SU-DHL-6 (cell line): Measurements from ENCODE around the gene RPS6KB2.

Experiments used
- H2AFZ ChIP-seq: fragments of 200-600 bp; sonication (generic); 2 replicates; pipeline ENCODE4 v1.6.1; 2014; ENCODE audit warnings: low read depth, mild to moderate bottlenecking, moderate library complexity, mixed read lengths, antibody characterized with exemption, low read length; ENCODE audit not compliant: severe bottlenecking
- H3F3A ChIP-seq: fragments of 200-600 bp; shearing (Covaris generic); 2 replicates; pipeline ENCODE4 v1.6.0; 2016; ENCODE audit warnings: antibody characterized with exemption, mild to moderate bottlenecking; ENCODE audit not compliant: insufficient read depth
- H3K27ac ChIP-seq: fragments of 200-600 bp; sonication (generic); 2 replicates; pipeline ENCODE4 v1.5.1; 2016; ENCODE audit warnings: low read depth, mild to moderate bottlenecking, low read length, moderate library complexity, mixed read lengths
- H3K27me3 ChIP-seq: fragments of 200-600 bp; sonication (generic), shearing (Covaris generic); 2 replicates; pipeline ENCODE4 v1.6.0; 2014; ENCODE audit warnings: mild to moderate bottlenecking, low read length
- H3K36me3 ChIP-seq: fragments of 200-600 bp; sonication (generic); 2 replicates; pipeline ENCODE4 v1.6.1; 2014; ENCODE audit warnings: mild to moderate bottlenecking, low read length, mixed read lengths
- H3K4me2 ChIP-seq: fragments of 300-600, 200-600 bp; shearing (Covaris generic), sonication (generic); 2 replicates; pipeline ENCODE4 v1.6.0; 2014; ENCODE audit warnings: low read length, low read depth, mild to moderate bottlenecking; ENCODE audit not compliant: poor library complexity, severe bottlenecking
- H3K4me3 ChIP-seq: fragments of 200-600 bp; sonication (generic); 2 replicates; pipeline ENCODE4 v1.5.1; 2014; ENCODE audit warnings: antibody characterized with exemption, low read length, mild to moderate bottlenecking, mixed read lengths; ENCODE audit not compliant: insufficient read depth, poor library complexity, severe bottlenecking
- H3K79me2 ChIP-seq: fragments of 200-600 bp; sonication (generic); 2 replicates; pipeline ENCODE4 v1.6.1; 2014; ENCODE audit warnings: mild to moderate bottlenecking, low read length, moderate library complexity; ENCODE audit not compliant: insufficient read depth
- H3K9ac ChIP-seq: fragments of 200-600 bp; sonication (generic); 2 replicates; pipeline ENCODE4 v1.7.0; 2014; ENCODE audit warnings: mild to moderate bottlenecking, low read length
- H3K9me2 ChIP-seq: fragments of 200-600 bp; sonication (generic); replicated peaks from 2 replicates; pipeline ENCODE4 v1.6.1; 2014; ENCODE audit warnings: low read length; ENCODE audit not compliant: insufficient read depth
- H3K9me3 ChIP-seq: fragments of 200-600 bp; sonication (generic); 2 replicates; pipeline ENCODE4 v1.6.1; 2014; ENCODE audit warnings: low read length, mixed read lengths; ENCODE audit not compliant: insufficient read depth
- H4K20me1 ChIP-seq: fragments of 200-600 bp; sonication (generic); 2 replicates; pipeline ENCODE4 v1.6.1; 2014; ENCODE audit warnings: low read depth, mild to moderate bottlenecking, antibody characterized with exemption, low read length, moderate library complexity, mixed read lengths
- CTCF ChIP-seq: fragments of 200-600 bp; sonication (generic); IDR thresholded peaks from one replicate; pipeline ENCODE4 v1.5.1; 2017; ENCODE audit warnings: antibody characterized with exemption, mild to moderate bottlenecking, low read length, moderate library complexity; ENCODE audit not compliant: insufficient read depth, poor library complexity, severe bottlenecking
- EZH2phosphoT487 ChIP-seq: fragments of 200-600 bp; sonication (generic), shearing (Covaris generic); conservative IDR thresholded peaks from 2 replicates; pipeline ENCODE4 v1.6.1; 2018; ENCODE audit warnings: mild to moderate bottlenecking, antibody characterized with exemption, low read length, moderate library complexity, mixed read lengths

RPS6KB2 gene

GRCh38 chr11:67428052-67429001 is at the start of gene RPS6KB2:
Gene RPS6KB2 (plus strand): TSS chr11:67428494. CDS start chr11:67428546, 52 bp downstream.
- H3K9me2 ChIP-seq: no peaks in the 10 kb centered on the region
- H3K9ac ChIP-seq: peak within 1 kb of the TSS; percentile 92
- no peaks in the 10 kb centered on the region for H4K20me1 ChIP-seq
- peak within 1 kb of the TSS; percentile 72 for H2AFZ ChIP-seq
- no peaks in the 10 kb centered on the region for H3K9me3 ChIP-seq
- H3K27ac ChIP-seq: peak within 1 kb of the TSS; percentile 46
- H3K4me2 ChIP-seq: peak within 1 kb of the TSS; percentile 90
- H3K79me2 ChIP-seq: peaks cover 13% of the 10 kb centered on the region
- TF ChIP-seq EZH2phosphoT487: no peak
- peak within 1 kb of the TSS; percentile 92 for H3K4me3 ChIP-seq
- no peaks in the 10 kb centered on the region for H3K36me3 ChIP-seq
- no peaks in the 10 kb centered on the region for H3K27me3 ChIP-seq
- H3F3A ChIP-seq: peaks cover 3% of the 10 kb centered on the region; the same call in 1 of the 2 replicates

- no peak overlapping the region for H3K27ac ChIP-seq
- TF ChIP-seq EZH2phosphoT487: no peak
- H3K9me3 ChIP-seq: no peaks in the 10 kb centered on the region
- no peaks in the 10 kb centered on the region for H3K27me3 ChIP-seq
- no peaks in the 10 kb centered on the region for H3K9me2 ChIP-seq
- no peak overlapping the region for H3K9ac ChIP-seq
- no peaks in the 10 kb centered on the region for H3K79me2 ChIP-seq
- no peaks in the 10 kb centered on the region for H4K20me1 ChIP-seq
- H3K4me3 ChIP-seq: no peak overlapping the region
- no peaks in the 10 kb centered on the region for H3K36me3 ChIP-seq
- H3K4me2 ChIP-seq: no peak overlapping the region
- no peaks in the 10 kb centered on the region for H3F3A ChIP-seq
- H2AFZ ChIP-seq: no peak overlapping the region
Observed at GRCh38 chr11:67378544-67378943, 49.8 kb upstream of the RPS6KB2 start.

- H4K20me1 ChIP-seq: no peaks in the 10 kb centered on the region
- H3K9me3 ChIP-seq: no peaks in the 10 kb centered on the region
- TF ChIP-seq EZH2phosphoT487 (no peak), CTCF (no peak)
- H3K4me2 ChIP-seq: no peak overlapping the region
- H3K9me2 ChIP-seq: no peaks in the 10 kb centered on the region
- no peaks in the 10 kb centered on the region for H3K36me3 ChIP-seq
- H3K9ac ChIP-seq: no peak overlapping the region
- H3K27ac ChIP-seq: no peak overlapping the region
- no peak overlapping the region for H3K4me3 ChIP-seq
- H3K27me3 ChIP-seq: no peaks in the 10 kb centered on the region
- H3F3A ChIP-seq: no peaks in the 10 kb centered on the region
- H3K79me2 ChIP-seq: no peaks in the 10 kb centered on the region
- no peak overlapping the region for H2AFZ ChIP-seq
Observed at GRCh38 chr11:67379061-67380058, 48.9 kb upstream of the RPS6KB2 start.

- TF ChIP-seq EZH2phosphoT487 (no peak), CTCF (no peak)
- H3K9me2 ChIP-seq: no peaks in the 10 kb centered on the region
- H3K9ac ChIP-seq: peak overlapping the region; percentile 36
- H4K20me1 ChIP-seq: no peaks in the 10 kb centered on the region
- no peak overlapping the region for H3K4me3 ChIP-seq
- peak overlapping the region; percentile 38 for H3K4me2 ChIP-seq
- H2AFZ ChIP-seq: peak overlapping the region; percentile 70
- no peaks in the 10 kb centered on the region for H3F3A ChIP-seq
- no peaks in the 10 kb centered on the region for H3K79me2 ChIP-seq
- H3K9me3 ChIP-seq: no peaks in the 10 kb centered on the region
- no peaks in the 10 kb centered on the region for H3K36me3 ChIP-seq
- H3K27ac ChIP-seq: peak overlapping the region; percentile 48
- no peaks in the 10 kb centered on the region for H3K27me3 ChIP-seq
Observed at GRCh38 chr11:67381244-67381972, 46.9 kb upstream of the RPS6KB2 start.
